Psoas muscle (tissue), 8 donors: Measurements from ENCODE around the gene QSOX2. TPM values are rescaled to one million over a fixed set of nuclear protein-coding genes. Genes with fewer than 3 reads are reported as not detected.
A peak's percentile ranks its signal among the peaks of the same experiment; 100 is the strongest.

Source experiments
- ATAC-seq, 4 donors: fragments of 200-7000 bp; cut with Tn5 transposase; one replicate each; pipeline ENCODE4 v1.9.1; 2020; ENCODE audit warnings: moderate library complexity in 3 of 4, mild to moderate bottlenecking in 2 of 4
- DNase-seq, 2 donors: peaks; one replicate each; pipeline ENCODE4 v3.0.0-alpha.2; 2020
- H3K27ac ChIP-seq: fragments of 200-600 bp; one replicate; pipeline ENCODE4 v1.8.0; 2022
- H3K27me3 ChIP-seq, 3 donors: fragments of 200-600 bp in 1 of 3; one replicate each; pipeline versions ENCODE4 v1.6.1 to v1.8.0; 2013 to 2022; ENCODE audit warnings: low read length in 2 of 3, mild to moderate bottlenecking in 2 of 3, moderate library complexity in 1 of 3; ENCODE audit not compliant: insufficient read depth in 3 of 3
- H3K36me3 ChIP-seq, 2 donors: fragments of 200-600 bp in 1 of 2; one replicate each; pipeline versions ENCODE4 v1.6.1 to v1.8.0; 2013 to 2022; ENCODE audit warnings: low read depth in 1 of 2, mild to moderate bottlenecking in 1 of 2, moderate library complexity in 1 of 2; ENCODE audit not compliant: insufficient read depth in 1 of 2
- H3K4me1 ChIP-seq: fragments of 200-600 bp; one replicate; pipeline ENCODE4 v1.8.0; 2022
- H3K4me3 ChIP-seq: fragments of 200-600 bp; one replicate; pipeline ENCODE4 v1.8.0; 2022; ENCODE audit warnings: mild to moderate bottlenecking
- H3K9me3 ChIP-seq: fragments of 200-600 bp; one replicate; pipeline ENCODE4 v1.8.0; 2022
- CTCF ChIP-seq: fragments of 200-600 bp; IDR thresholded peaks from one replicate; pipeline ENCODE4 v1.8.0; 2022; ENCODE audit warnings: antibody characterized with exemption
- WGBS, 3 donors: extraction: QIAGEN DNeasy Blood & Tissue Kit; methylation state at CpG; one replicate each; pipeline versions ENCODE4 v1.1.6 to v1.1.7; 2013; 5-methylcytosine and 5-hydroxymethylcytosine counted together
- intact Hi-C, 2 donors: fragments of 100-400 bp; cut with DNase I; formaldehyde crosslinking; loops; one replicate each; pipeline versions ENCODE4 v1.11.0 to v1.14.2; 2022
- polyA plus RNA-seq, 3 donors: library from polyadenylated mRNA; stranded (reverse); fragments of 200-250 nt; gene quantifications; one replicate each; pipeline ENCODE4 v1.2.3, GENCODE V29; 2013
- total RNA-seq, 4 donors: library from RNA; stranded (reverse); fragmentation: NEBNext Ultra II Directional in 2 of 4; extraction: Animal tissue kit (Norgen Biotek cat#: 25700) in 2 of 4; gene quantifications; one replicate each; pipeline versions ENCODE4 v1.2.1 to v1.2.4, GENCODE V29; 2021 to 2023
- donor health status: healthy with polysubstance abuse.
- donor health status: DM: no; HTN: no; CAD: no; lungs with moderate emphysema.
- donor health status: Bipolar disorder and iron deficiency.
- donor health status: healthy.
- donor health status: DM: yes; HTN: yes; CAD: no.
- donor health status: DM: no; HTN: no; CAD: no.
- donor health status: DM: no; HTN: no; CAD: no.
- donor health status: DM: yes; HTN: yes; CAD: no.

Gene QSOX2
- total and polyA plus RNA-seq, 7 donors, result 3.6 to 7.5 (median 5.6) TPM

GRCh38 chr9:136255896-136256890 is 10.6 kb upstream of the QSOX2 start:
- no peak for TF ChIP-seq CTCF
- no peaks in the 10 kb centered on the region for H3K4me1 ChIP-seq
- DNase-seq (no peak), ATAC-seq (no peak)
- peaks cover 0 to 46% (median 17%) of the 10 kb centered on the region in 3 donors for H3K27me3 ChIP-seq
- H3K9me3 ChIP-seq, result no peaks in the 10 kb centered on the region
- no peak overlapping the region for H3K4me3 ChIP-seq
- H3K27ac ChIP-seq, result no peak overlapping the region
- intact Hi-C loops, result no loop called here
- 58 to 71% (median 63%) methylated on average over 27 to 28 of the region's 28 CpGs for WGBS, 3 donors
- H3K36me3 ChIP-seq, result no peaks in the 10 kb centered on the region

GRCh38 chr9:136255166-136255538 is 9.5 kb upstream of the QSOX2 start:
- no peak overlapping the region for H3K27ac ChIP-seq
- WGBS, 3 donors, result 30 to 35% (median 34%) methylated on average over 12 of the region's 12 CpGs
- DNase-seq, result peak in 1 of 2 donors; percentile 46

GRCh38 chr9:136254381-136255165 is 9.0 kb upstream of the QSOX2 start:
- Histone ChIP-seq H3K4me3 (no peak overlapping the region), H3K9me3 (no peaks in the 10 kb centered on the region), H3K27ac (no peak overlapping the region), H3K4me1 (no peaks in the 10 kb centered on the region), H3K27me3 (peaks cover 0 to 46% (median 17%) of the 10 kb centered on the region in 3 donors), H3K36me3 (no peaks in the 10 kb centered on the region)
- intact Hi-C loops, result no loop called here
- 38 to 40% (median 39%) methylated on average over 24 to 25 of the region's 25 CpGs for WGBS, 3 donors
- ATAC-seq (peak in 3 of 4 donors; percentile 30 to 48 (median 37)), DNase-seq (peak; percentile 36 to 70)
- no peak for TF ChIP-seq CTCF

More at GRCh38 chr9:136255166-136255538, 9.5 kb upstream of the QSOX2 start:
- no peak for ATAC-seq
- Histone ChIP-seq H3K4me1 (no peaks in the 10 kb centered on the region), H3K27me3 (peaks cover 0 to 46% (median 17%) of the 10 kb centered on the region in 3 donors), H3K36me3 (no peaks in the 10 kb centered on the region), H3K9me3 (no peaks in the 10 kb centered on the region), H3K4me3 (no peak overlapping the region)
- intact Hi-C loops, result no loop called here
- no peak for TF ChIP-seq CTCF

- WGBS, 3 donors, result 85% methylated on average over 26 to 32 of the region's 32 CpGs
- peaks cover 0 to 44% (median 13%) of the 10 kb centered on the region in 3 donors for H3K27me3 ChIP-seq
- no peak for TF ChIP-seq CTCF
- H3K9me3 ChIP-seq, result no peaks in the 10 kb centered on the region
- intact Hi-C loops, result no loop called here
- H3K4me1 ChIP-seq, result no peaks in the 10 kb centered on the region
- no peak overlapping the region for H3K27ac ChIP-seq
- H3K36me3 ChIP-seq, result no peaks in the 10 kb centered on the region
- no peak for ATAC-seq
- H3K4me3 ChIP-seq, result no peak overlapping the region
- DNase-seq, result no peak
Observed at GRCh38 chr9:136253246-136254130, 7.9 kb upstream of the QSOX2 start.
